ENCODE data around the gene LOXHD1. TPM values are rescaled to one million over a fixed set of nuclear protein-coding genes. Genes with fewer than 3 reads are reported as not detected.

The LOXHD1 gene
- total RNA-seq, 6 experiments from 2014 or later, result not detected

DNA sequence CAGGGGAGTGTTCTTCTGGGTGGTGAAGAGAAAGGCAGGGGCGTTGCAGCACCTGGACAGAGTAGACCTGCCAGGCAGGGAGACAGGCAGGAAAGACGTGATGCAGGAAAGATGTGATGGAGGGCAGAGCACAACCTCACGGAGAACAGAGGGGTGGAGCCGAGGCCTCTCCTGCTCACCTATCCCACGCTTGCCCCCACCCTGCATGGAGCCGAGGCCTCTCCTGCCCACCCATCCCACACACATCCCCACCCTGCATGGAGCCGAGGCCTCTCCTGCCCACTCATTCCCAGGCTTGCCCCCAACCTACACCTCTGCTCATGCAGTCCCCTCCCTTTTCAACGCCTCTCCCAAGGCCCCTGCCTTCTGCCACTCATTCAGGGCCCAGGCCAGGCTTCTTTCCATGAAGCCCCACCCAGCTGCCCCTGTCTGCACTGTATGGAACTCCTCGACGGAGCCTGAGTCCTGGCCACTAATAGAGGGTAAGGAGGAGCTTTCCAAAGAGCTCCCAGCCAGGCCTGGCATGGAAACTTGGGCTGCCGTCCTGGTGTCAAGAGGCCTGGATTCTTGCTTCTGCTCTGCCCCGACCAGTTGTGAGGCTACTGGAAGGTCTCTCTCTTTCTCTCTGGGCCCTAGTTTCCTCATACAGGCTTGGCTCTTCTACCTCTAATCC is 32.0 kb upstream of the LOXHD1 start:
- no peak for ATAC-seq
- intact Hi-C loops (cut with DNase I), result no loop called here

DNA sequence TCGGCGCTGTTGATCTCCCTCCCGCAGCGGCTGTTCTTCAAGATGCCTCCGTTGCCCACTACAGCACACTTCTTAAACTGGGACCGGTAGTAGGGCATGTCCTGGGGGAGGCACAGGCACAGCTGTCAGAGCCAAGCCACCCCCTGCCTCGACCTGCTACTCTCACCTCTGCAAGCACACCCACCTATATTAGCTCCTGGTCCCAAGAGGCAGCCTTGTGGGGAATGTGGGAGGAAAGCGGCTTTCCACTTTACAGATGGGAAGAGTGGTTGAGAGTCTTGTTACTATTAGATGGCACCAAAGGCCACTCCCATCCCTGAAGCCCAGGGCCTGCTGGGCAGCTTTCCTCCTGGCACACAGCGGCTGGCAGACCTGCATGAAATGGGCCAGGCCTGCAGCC is 29.2 kb upstream of the LOXHD1 start:
- no peaks in the 10 kb centered on the region for H3K27me3 ChIP-seq
- no peak overlapping the region for H3K4me3 ChIP-seq
- H3K27ac ChIP-seq, result no peak overlapping the region
- no peaks in the 10 kb centered on the region for H3K9me3 ChIP-seq
- H3K36me3 ChIP-seq, result no peaks in the 10 kb centered on the region
- DNase-seq (no peak), ATAC-seq (no peak)
- WGBS (ENCODE audit: insufficient coverage, low coverage, low lambda C conversion rate, missing lambda C conversion rate), result 83% methylated on average over 7 of the region's 9 CpGs
- H3K4me1 ChIP-seq, result no peaks in the 10 kb centered on the region
- intact Hi-C loops (cut with DNase I), result no loop called here
- TF ChIP-seq, protein P1, sequence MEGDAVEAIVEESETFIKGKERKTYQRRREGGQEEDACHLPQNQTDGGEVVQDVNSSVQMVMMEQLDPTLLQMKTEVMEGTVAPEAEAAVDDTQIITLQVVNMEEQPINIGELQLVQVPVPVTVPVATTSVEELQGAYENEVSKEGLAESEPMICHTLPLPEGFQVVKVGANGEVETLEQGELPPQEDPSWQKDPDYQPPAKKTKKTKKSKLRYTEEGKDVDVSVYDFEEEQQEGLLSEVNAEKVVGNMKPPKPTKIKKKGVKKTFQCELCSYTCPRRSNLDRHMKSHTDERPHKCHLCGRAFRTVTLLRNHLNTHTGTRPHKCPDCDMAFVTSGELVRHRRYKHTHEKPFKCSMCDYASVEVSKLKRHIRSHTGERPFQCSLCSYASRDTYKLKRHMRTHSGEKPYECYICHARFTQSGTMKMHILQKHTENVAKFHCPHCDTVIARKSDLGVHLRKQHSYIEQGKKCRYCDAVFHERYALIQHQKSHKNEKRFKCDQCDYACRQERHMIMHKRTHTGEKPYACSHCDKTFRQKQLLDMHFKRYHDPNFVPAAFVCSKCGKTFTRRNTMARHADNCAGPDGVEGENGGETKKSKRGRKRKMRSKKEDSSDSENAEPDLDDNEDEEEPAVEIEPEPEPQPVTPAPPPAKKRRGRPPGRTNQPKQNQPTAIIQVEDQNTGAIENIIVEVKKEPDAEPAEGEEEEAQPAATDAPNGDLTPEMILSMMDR (IDR thresholded peaks at IDR 0.05), result no peak
- TF ChIP-seq POLR2A (IDR thresholded peaks at IDR 0.05), result no peak

More for the DNA sequence above, 32.0 kb upstream of the LOXHD1 start:
- Histone ChIP-seq H3K27me3 (no peaks in the 10 kb centered on the region), H3K27ac (no peak overlapping the region), H3K4me1 (no peaks in the 10 kb centered on the region), H3K9me3 (no peaks in the 10 kb centered on the region), H3K36me3 (no peaks in the 10 kb centered on the region), H3K4me3 (no peak overlapping the region)
- DNase-seq, result no peak
- WGBS (ENCODE audit: insufficient coverage, low coverage, low lambda C conversion rate, missing lambda C conversion rate), result 81% methylated on average over 8 of the region's 12 CpGs
- TF ChIP-seq, protein P1 (IDR thresholded peaks at IDR 0.05), result no peak
- no peak for TF ChIP-seq POLR2A (IDR thresholded peaks at IDR 0.05)

DNA sequence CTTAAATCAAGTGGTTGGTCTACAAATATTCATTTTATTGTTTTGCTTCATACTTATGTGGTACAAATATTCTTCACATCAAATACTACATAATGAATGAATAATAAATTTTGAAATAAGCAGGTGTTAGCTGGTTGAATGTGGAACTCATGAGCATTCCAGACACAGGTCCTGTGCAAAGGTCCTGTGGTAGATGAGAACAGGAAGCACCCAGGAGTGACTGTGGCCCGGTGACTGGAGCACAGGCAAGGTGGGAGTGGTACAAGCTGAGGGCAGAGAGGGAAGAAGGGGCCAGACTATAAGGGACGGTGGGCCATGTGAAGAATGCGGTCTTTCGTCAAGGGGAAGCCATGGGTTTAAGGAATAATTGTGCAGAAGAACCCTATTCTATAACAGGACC is 26.2 kb upstream of the LOXHD1 start:
- H3K4me3 ChIP-seq, result no peak overlapping the region
- no peak for TF ChIP-seq POLR2A (IDR thresholded peaks at IDR 0.05)
- TF ChIP-seq, protein P1 (IDR thresholded peaks at IDR 0.05), result no peak
- WGBS (ENCODE audit: insufficient coverage, low coverage, low lambda C conversion rate, missing lambda C conversion rate), result 85% methylated on average over 4 of the region's 4 CpGs
- H3K27me3 ChIP-seq, result no peaks in the 10 kb centered on the region
- intact Hi-C loops (cut with DNase I), result no loop called here
- no peaks in the 10 kb centered on the region for H3K4me1 ChIP-seq
- H3K9me3 ChIP-seq, result no peaks in the 10 kb centered on the region
- ATAC-seq (no peak), DNase-seq (no peak)
- H3K27ac ChIP-seq, result no peak overlapping the region
- no peaks in the 10 kb centered on the region for H3K36me3 ChIP-seq

DNA sequence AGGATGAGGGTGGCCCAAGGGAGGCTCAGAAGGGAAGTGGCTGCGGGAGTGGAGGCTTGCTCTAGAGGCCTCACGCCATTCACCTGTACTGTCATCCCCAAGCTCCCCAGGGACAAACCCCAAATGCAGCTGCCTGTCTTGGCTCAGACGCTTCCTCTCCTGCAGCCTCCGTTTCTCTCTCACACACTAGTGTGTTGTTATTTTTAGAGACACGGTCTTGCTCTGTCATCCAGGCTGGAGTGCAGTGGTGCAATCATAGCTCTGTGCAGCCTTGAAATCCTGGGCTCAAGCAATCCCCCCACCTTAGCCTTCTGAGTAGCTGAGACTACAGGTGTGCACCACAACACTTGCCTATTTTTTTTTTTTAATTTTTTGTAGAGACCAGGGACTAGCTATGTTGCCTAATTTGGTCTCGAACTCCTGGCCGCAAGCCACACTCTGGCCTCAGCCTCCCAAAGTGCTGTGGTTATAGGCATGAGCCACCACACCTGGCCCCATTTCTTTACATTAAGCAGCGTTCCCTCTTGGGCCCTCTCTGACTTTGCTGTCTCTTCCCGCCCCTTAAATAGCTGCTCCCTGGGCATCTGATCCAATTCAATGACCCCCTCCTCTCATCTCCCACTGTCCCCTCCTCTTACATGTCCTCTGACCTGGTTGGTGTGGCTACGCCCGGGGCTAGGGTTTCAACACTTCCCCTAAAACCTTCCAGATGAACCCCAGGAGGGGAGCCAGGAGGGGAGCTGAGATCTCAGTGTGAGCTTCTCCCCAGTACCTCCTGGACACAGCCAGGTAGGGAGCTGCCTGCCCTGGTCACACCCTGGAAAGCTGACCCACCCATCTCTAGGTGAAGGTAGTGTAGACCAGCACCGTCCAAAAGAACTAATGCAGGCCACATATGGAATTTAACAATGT is 24.0 kb upstream of the LOXHD1 start:
- H3K4me1 ChIP-seq, result no peaks in the 10 kb centered on the region

More for the DNA sequence above, 24.0 kb upstream of the LOXHD1 start:
- H3K27me3 ChIP-seq, result no peaks in the 10 kb centered on the region
- H3K9me3 ChIP-seq, result no peaks in the 10 kb centered on the region
- H3K4me3 ChIP-seq, result no peak overlapping the region
- H3K27ac ChIP-seq, result no peak overlapping the region
- no peak for DNase-seq
- intact Hi-C loops (cut with DNase I), result no loop called here
- ATAC-seq, result no peak
- TF ChIP-seq, protein P1 (IDR thresholded peaks at IDR 0.05), result no peak
- no peak for TF ChIP-seq POLR2A (IDR thresholded peaks at IDR 0.05)
- WGBS (ENCODE audit: insufficient coverage, low coverage, low lambda C conversion rate, missing lambda C conversion rate), result 70% methylated on average over 6 of the region's 12 CpGs
- no peaks in the 10 kb centered on the region for H3K36me3 ChIP-seq
